Left renal pelvis (tissue), 4 donors: ENCODE data around the gene LPIN3. TPM values are rescaled to one million over a fixed set of nuclear protein-coding genes. Genes with fewer than 3 reads are reported as not detected.

ENCODE experiments used
- DNase-seq, 4 donors: peaks; one replicate each; pipeline ENCODE4 v3.0.0-alpha.2; 2013; ENCODE audit warnings: low read depth in 4 of 4, low spot score in 3 of 4
- polyA plus RNA-seq, 4 donors: library from polyadenylated mRNA; unstranded; fragments of 120-200 nt; gene quantifications; one replicate each; pipeline ENCODE4 v1.2.1, GENCODE V29; 2013; ENCODE audit not compliant: insufficient read length in 4 of 4

LPIN3 gene
- polyA plus RNA-seq, 4 donors, result 5.6 to 19.6 (median 10.5) TPM

GRCh38 chr20:41390889-41391288 lies 50.3 kb downstream of the LPIN3 start:
- DNase-seq, result no peak

GRCh38 chr20:41391587-41392001 lies 51.0 kb downstream of the LPIN3 start:
- no peak for DNase-seq

- DNase-seq, result no peak
Measured at GRCh38 chr20:41392295-41392694, 51.7 kb downstream of the LPIN3 start.

GRCh38 chr20:41392871-41393704 lies 52.5 kb downstream of the LPIN3 start:
- no peak for DNase-seq

- no peak for DNase-seq
Measured at GRCh38 chr20:41393705-41394066, 53.1 kb downstream of the LPIN3 start.

GRCh38 chr20:41394081-41394480 lies 53.5 kb downstream of the LPIN3 start:
- no peak for DNase-seq

GRCh38 chr20:41394931-41395666 lies 54.5 kb downstream of the LPIN3 start:
- no peak for DNase-seq

- DNase-seq, result no peak
Measured at GRCh38 chr20:41395667-41396664, 55.3 kb downstream of the LPIN3 start.

GRCh38 chr20:41398408-41398807 lies 57.8 kb downstream of the LPIN3 start:
- DNase-seq, result no peak

GRCh38 chr20:41403604-41404003 lies 63.0 kb downstream of the LPIN3 start:
- DNase-seq, result no peak

GRCh38 chr20:41405436-41405835 lies 64.8 kb downstream of the LPIN3 start:
- no peak for DNase-seq

GRCh38 chr20:41406353-41406752 lies 65.7 kb downstream of the LPIN3 start:
- DNase-seq, result no peak

- no peak for DNase-seq
Measured at GRCh38 chr20:41406896-41407444, 66.3 kb downstream of the LPIN3 start.

- no peak for DNase-seq
Measured at GRCh38 chr20:41407607-41408006, 67.0 kb downstream of the LPIN3 start.

- DNase-seq, result no peak
Measured at GRCh38 chr20:41408156-41408794, 67.7 kb downstream of the LPIN3 start.

GRCh38 chr20:41408986-41409385 lies 68.4 kb downstream of the LPIN3 start:
- DNase-seq, result peak in 2 of 4 donors; percentile 29 to 30
